SK-N-MC (cell line): ENCODE results near the gene ADGRA1.

ENCODE experiments used
- EZH2 ChIP-seq: fragments of 200-600 bp; sonication (generic); IDR thresholded peaks from one replicate; pipeline ENCODE4 v1.6.1; 2017; ENCODE audit warnings: antibody characterized with exemption
- POLR2AphosphoS5 ChIP-seq: IDR thresholded peaks from 2 replicates; pipeline ENCODE4 v1.6.1; 2012; ENCODE audit warnings: mild to moderate bottlenecking, low read depth, low read length, borderline replicate concordance

- no peak for TF ChIP-seq EZH2
- TF ChIP-seq POLR2AphosphoS5: no peak
Measured at GRCh38 chr10:133177380-133178157, 89.8 kb downstream of the ADGRA1 start.
